Measurements from ENCODE around the gene NAGA. TPM values are rescaled to one million over a fixed set of nuclear protein-coding genes. Genes with fewer than 3 reads are reported as not detected.

NAGA gene
- polyA plus RNA-seq, 3 donors: 123 to 218 (median 200) TPM

GRCh38 chr22:42090596-42091454, 20.2 kb upstream of the NAGA start, which contains the start of gene NDUFA6:
Gene NDUFA6 (minus strand): TSS chr22:42090772. CDS start chr22:42090744, 28 bp downstream.
- Mint-ChIP-seq H3K36me3 (peaks cover 21 to 25% of the 10 kb centered on the region in 2 donors), H3K27me3 (ENCODE audit: low read depth in 3 of 3) (peaks cover 0 to 1% (median 0%) of the 10 kb centered on the region in 3 donors), H3K27ac (peak within 1 kb of the TSS; percentile 97 to 99 (median 99)), H3K9me3 (peaks cover 0 to 3% (median 2%) of the 10 kb centered on the region in 7 donors), H3K4me3 (peak within 1 kb of the TSS; percentile 94 to 97), H3K4me1 (peaks cover 21% of the 10 kb centered on the region)
- H4K20me1 ChIP-seq (ENCODE audit: insufficient read depth, low read length): peaks cover 19% of the 10 kb centered on the region
- peak within 1 kb of the TSS; percentile 68 to 90 (median 74) for H3K4me3 ChIP-seq (replicated peaks in 1 of 3; ENCODE audit: low read depth in 2 of 3, low read length in 3 of 3)
- H3K79me2 ChIP-seq (ENCODE audit: insufficient read depth, low read length): peaks cover 37% of the 10 kb centered on the region
- peaks cover 12 to 22% of the 10 kb centered on the region in 2 donors for H3K36me3 ChIP-seq (replicated peaks in 1 of 2; ENCODE audit: control insufficient read depth in 1 of 2, insufficient read depth in 2 of 2, low read length in 2 of 2)
- 0% methylated on average over 62 of the region's 71 CpGs for WGBS (ENCODE audit: insufficient coverage)
- H3K27me3 ChIP-seq (ENCODE audit: control insufficient read depth in 2 of 2, insufficient read depth in 2 of 2, low read length in 2 of 2): no peaks in the 10 kb centered on the region
- peak within 1 kb of the TSS; percentile 93 for H2AFZ ChIP-seq (ENCODE audit: insufficient read depth, low read depth, low read length, poor library complexity, severe bottlenecking)
- H3K27ac ChIP-seq (ENCODE audit: low read depth in 1 of 2, low read length in 2 of 2): peak within 1 kb of the TSS; percentile 94 to 98
- intact Hi-C loops (cut with micrococcal nuclease): loop anchor here (5.0 to 10.0 kb wide), 3 partner anchors 346 to 396 kb away; partner anchors contain the start of gene MEI1 (in 1 of the 2)
- peak; percentile 99 to 100 (median 99) for DNase-seq
- H3K4me2 ChIP-seq (replicated peaks; ENCODE audit: extremely low read depth, low read length, poor library complexity, severe bottlenecking): peak within 1 kb of the TSS; percentile 87
- no peaks in the 10 kb centered on the region for H3K9me3 ChIP-seq (replicated peaks in 1 of 2; ENCODE audit: control insufficient read depth in 1 of 2, insufficient read depth in 1 of 2, low read length in 2 of 2)
- TF ChIP-seq CTCF (IDR thresholded peaks at IDR 0.05): peak; percentile 87
- H3K9ac ChIP-seq (ENCODE audit: insufficient read depth, low read length, poor library complexity, severe bottlenecking): peak within 1 kb of the TSS; percentile 95
- H3K4me1 ChIP-seq (ENCODE audit: control insufficient read depth in 1 of 2, insufficient read depth in 2 of 2, low read length in 2 of 2): peaks cover 15 to 24% of the 10 kb centered on the region in 2 donors

GRCh38 chr22:42086051-42086450, 15.4 kb upstream of the NAGA start:
- Histone ChIP-seq H3K27ac (ENCODE audit: low read depth in 1 of 2, low read length in 2 of 2) (peak overlapping the region in 1 of 2 donors; percentile 48), H3K9ac (ENCODE audit: insufficient read depth, low read length, poor library complexity, severe bottlenecking) (no peak overlapping the region), H3K36me3 (replicated peaks in 1 of 2; ENCODE audit: control insufficient read depth in 1 of 2, insufficient read depth in 2 of 2, low read length in 2 of 2) (peaks cover 39 to 65% of the 10 kb centered on the region in 2 donors), H3K9me3 (replicated peaks in 1 of 2; ENCODE audit: control insufficient read depth in 1 of 2, insufficient read depth in 1 of 2, low read length in 2 of 2) (no peaks in the 10 kb centered on the region), H3K27me3 (ENCODE audit: control insufficient read depth in 2 of 2, insufficient read depth in 2 of 2, low read length in 2 of 2) (no peaks in the 10 kb centered on the region), H3K4me2 (replicated peaks; ENCODE audit: extremely low read depth, low read length, poor library complexity, severe bottlenecking) (no peak overlapping the region), H3K4me1 (ENCODE audit: control insufficient read depth in 1 of 2, insufficient read depth in 2 of 2, low read length in 2 of 2) (peaks cover 9 to 26% of the 10 kb centered on the region in 2 donors), H2AFZ (ENCODE audit: insufficient read depth, low read depth, low read length, poor library complexity, severe bottlenecking) (no peak overlapping the region), H3K79me2 (ENCODE audit: insufficient read depth, low read length) (peaks cover 67% of the 10 kb centered on the region), H4K20me1 (ENCODE audit: insufficient read depth, low read length) (peaks cover 25% of the 10 kb centered on the region), H3K4me3 (replicated peaks in 1 of 3; ENCODE audit: low read depth in 2 of 3, low read length in 3 of 3) (no peak overlapping the region)
- no peak for TF ChIP-seq CTCF (IDR thresholded peaks at IDR 0.05)
- intact Hi-C loops (cut with micrococcal nuclease): no loop called here
- Mint-ChIP-seq H3K27ac (no peak overlapping the region), H3K9me3 (peaks cover 0 to 2% (median 0%) of the 10 kb centered on the region in 7 donors), H3K27me3 (ENCODE audit: low read depth in 3 of 3) (no peaks in the 10 kb centered on the region), H3K36me3 (peaks cover 53 to 60% of the 10 kb centered on the region in 2 donors), H3K4me1 (peaks cover 23% of the 10 kb centered on the region), H3K4me3 (no peak overlapping the region)
- DNase-seq: no peak
- 88% methylated on average over 1 of the region's 6 CpGs for WGBS (ENCODE audit: insufficient coverage)

All from CD14-positive monocyte (primary cell).